CD4-positive, alpha-beta T cell treated with Interleukin-6 for 4 hours (primary cell): ENCODE results near the gene AIMP2.
"Not testable (repeated sequence)": the region's sequence is repeated elsewhere in the genome, so short reads cannot be mapped to it uniquely, and the experiment has no call there.

Experiments
- DNase-seq: peaks from one replicate; pipeline ENCODE4 v3.0.0-alpha.2; 2020; ENCODE audit warnings: mixed read lengths

The AIMP2 gene

DNA sequence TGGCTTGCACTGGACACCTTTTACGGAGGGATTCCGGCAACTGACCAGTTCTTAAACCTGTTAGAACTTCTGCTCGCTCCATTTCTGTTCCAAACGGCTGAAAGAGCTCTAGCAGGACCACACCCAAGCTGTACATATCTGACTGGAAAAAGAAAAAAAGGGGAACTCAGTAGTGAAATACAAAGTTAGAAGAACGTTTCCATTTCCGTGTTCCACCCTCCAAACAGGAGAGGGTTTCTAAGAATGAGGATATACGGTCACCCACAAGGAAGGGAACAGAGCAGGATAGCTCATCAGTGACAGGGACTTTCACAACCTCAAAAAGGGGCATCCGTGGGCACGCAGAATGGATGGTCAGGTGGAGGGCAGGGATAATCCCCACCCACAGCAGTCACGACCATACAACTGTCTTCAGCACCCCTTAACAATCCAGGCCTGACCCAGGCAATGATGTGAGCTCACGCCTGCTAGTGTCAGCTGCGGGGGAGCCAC is 17.8 kb downstream of the AIMP2 start:
- no peak for DNase-seq

DNA sequence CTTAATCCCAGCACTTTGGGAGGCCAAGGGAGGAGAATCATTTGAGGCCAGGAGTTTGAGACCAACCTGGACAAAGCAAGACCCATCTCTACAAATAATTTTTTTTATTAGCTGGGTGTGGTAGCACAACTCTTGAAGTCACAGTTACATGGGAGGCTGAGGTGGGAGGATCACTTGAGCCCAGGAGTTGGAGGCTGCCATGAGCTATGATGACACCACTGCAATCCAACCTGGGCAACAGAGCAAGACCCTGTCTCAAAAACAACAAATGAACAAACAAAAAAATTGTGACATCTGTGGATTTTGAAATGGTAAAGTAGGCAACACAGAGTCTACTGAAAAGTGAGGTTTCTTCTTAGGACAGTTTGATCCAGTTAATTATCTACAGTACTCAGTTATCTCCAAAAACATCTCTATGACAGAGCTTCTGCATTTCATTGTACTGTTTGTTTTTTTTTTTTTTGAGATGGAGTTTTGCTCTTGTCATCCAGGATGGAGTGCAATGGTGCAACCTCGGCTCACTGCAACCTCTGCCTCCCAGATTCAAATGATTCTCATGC is 18.8 kb downstream of the AIMP2 start:
- no peak for DNase-seq

DNA sequence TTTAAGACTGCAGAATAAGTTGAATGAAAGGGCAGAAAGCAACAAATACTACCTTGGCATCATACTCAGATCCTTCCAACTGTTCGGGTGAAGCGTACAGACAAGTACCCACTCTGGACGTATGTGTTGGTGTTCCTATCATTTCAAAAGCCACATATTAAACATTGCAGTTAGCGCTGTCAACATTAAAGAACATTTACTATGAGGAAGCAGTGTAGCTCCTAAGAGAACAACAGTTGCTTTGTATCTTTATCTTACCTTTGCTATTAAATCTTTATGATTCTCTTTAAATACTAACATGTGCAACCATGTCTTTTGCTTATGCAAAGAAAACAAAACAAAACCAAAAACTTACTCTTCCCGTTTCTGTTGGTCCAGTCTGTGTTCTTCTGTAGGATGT is 19.5 kb downstream of the AIMP2 start:
- no peak for DNase-seq

DNA sequence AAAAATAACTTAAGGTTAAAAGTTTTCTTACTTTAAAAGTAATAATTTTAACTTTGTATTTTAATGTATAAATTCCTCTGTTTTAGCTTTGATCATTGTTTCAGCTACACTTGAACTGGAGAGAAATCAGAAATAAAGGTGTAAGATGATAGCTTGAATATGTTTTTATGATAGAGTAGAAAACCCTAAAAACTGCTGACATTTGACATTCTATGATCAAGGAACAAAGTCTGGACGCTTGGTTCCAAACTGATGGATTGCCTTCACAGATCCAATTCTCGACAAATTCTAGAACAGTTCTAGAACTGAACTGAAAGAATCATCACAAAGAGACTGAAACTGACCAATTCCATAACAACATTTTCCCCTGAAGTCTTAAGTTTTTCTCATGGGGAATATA is 21.9 kb downstream of the AIMP2 start, which contains the start of gene ANKRD61:
ANKRD61 (plus strand) TSS at position 389 of the 400 bp plus-strand sequence; CDS start at position 389, 0 bp downstream.
- no peak for DNase-seq

DNA sequence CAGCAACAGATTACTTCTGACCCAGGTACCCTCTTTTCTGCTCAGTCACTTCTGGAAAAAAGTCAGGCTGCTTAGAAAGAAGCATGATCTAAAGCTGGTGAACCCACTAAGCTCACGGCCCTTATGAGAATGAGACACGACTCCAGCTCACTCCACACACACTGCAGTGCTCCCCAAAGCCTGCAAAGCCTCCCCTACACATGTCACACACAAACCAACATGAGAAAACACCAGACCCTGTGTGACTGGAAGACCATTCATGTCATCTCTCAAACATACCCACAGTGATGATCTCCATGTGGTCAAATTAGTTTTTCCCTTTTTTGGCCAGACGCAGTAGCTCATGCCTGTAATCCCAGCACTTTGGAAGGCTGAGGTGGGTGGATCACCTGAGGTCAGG is 22.5 kb downstream of the AIMP2 start:
- DNase-seq, result no peak

DNA sequence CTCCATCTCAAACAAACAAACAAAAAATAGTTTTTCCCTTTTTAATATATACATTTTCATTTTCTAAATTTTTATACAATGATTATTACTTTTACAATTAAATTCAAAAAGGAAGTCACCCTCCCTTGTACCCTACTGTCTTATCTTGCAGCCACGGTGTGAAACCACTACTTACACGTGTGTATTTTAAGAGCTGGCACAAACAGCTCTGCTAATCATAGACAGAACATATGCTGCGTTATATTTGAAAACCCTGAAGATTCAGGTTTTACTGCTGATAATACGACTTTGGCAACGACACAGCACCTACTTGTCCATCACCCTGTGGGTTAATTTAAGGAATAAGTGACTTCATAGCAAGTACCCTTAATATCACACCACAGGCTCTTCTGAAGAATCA is 23.1 kb downstream of the AIMP2 start:
- DNase-seq, result no peak

DNA sequence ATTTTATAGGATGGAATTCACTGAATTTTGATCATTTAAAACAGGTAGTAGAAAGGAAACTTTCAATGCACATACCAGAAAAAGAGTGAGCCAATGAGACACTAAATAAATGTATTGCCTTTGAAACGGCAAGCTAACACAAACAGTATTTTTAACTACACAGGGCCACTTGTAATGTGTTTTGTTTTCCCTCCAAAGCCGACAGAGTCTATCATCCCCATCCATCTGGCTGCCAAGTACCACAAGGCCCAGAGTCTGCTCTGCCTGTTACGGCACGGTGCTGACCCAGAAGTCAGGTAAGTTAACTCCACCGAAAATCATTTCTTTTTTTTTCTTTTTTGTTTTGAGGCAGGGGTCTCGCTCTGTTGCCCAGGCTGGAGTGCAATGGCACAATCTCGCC is 23.6 kb downstream of the AIMP2 start:
- DNase-seq, result no peak

DNA sequence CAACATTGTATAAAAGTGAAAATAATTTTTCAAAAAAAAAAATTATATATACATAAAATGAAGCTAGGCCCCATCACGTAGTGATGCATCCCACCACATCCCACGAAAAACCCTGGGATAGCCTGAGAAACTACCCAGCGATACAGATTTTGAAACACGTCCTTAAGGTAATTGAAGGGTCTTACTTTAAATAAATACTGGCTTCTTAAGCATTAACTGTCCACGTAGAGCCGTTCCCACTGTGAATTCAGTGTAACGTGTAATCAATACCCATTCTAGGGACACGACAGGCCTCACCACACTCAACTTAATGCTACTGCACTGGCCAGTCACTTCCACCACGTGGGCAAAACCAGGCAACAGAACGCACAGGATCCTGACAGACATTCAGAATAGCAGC is 26.1 kb downstream of the AIMP2 start:
- DNase-seq, result no peak

DNA sequence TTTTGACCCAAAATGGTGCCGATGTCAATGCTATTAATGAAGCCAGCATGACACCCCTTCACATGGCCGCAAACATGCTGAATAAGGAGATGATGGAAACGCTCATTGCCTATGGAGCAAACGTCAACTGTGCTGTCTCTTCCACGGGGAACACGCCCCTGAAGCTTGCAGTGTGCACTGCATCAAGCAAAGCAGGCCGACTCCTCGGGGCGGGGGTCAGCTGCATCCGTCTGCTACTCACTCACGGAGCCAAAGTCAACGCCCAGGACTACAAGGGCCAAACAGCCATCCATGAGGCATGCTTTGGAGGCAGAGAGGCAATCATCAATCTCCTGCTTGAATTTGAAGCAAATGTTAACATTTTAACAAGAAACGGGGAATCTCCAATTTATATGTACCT is 26.6 kb downstream of the AIMP2 start:
- DNase-seq, result no peak

DNA sequence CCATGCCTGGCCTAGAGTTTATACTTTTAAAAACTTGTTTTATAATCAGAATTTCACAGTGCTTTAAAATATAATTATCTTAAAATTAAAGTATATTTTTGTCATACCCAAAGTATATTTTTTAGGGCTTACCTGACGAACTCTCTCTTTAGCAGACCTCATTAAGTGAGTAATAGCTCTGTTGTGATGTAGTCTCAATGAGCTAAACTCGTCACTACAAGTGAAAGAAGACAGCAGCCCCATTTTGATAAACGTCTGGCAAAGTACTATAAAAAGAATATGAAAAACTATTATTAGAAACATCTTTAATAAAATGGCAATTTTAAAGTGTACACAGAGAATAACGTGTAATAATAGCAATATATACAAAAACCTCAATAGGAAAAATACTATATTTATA is 40.7 kb downstream of the AIMP2 start:
- DNase-seq, result no peak

DNA sequence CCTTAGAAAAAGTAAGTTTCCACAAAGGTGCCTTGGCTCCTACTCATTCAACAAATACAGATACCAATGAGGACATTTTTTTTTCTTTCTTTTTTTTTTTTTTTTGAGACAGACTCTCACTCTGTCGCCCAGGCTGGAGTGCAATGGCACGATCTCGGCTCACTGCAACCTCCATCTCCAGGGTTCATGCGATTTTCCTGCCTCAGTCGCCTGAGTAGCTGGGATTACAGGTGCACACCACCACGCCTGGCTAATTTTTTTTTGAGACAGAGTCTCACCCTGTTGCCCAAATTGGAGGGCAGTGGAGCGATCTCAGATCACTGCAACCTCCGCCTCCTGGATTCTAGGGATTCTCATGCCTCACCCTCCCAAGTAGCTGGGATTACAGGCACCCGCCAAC is 42.1 kb downstream of the AIMP2 start:
- not testable (repeated sequence) for DNase-seq

DNA sequence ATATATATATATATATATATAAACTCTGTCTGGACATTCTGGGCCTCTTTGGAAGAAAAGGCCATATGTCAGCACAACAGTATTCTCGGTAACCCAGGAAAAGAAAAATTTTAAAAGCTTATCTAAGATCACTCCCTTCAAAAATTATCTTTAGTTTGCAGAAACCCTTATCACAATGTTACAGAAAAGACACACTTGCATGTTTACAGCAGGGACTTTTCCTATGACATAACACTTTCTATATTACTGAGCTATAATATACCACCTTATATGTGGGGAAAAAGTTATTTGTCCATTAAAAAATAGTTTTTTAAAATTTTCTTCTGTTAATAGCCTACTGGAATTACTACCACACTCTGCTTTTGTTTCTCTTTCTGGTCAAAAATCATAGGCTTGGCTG is 47.5 kb downstream of the AIMP2 start:
- no peak for DNase-seq

DNA sequence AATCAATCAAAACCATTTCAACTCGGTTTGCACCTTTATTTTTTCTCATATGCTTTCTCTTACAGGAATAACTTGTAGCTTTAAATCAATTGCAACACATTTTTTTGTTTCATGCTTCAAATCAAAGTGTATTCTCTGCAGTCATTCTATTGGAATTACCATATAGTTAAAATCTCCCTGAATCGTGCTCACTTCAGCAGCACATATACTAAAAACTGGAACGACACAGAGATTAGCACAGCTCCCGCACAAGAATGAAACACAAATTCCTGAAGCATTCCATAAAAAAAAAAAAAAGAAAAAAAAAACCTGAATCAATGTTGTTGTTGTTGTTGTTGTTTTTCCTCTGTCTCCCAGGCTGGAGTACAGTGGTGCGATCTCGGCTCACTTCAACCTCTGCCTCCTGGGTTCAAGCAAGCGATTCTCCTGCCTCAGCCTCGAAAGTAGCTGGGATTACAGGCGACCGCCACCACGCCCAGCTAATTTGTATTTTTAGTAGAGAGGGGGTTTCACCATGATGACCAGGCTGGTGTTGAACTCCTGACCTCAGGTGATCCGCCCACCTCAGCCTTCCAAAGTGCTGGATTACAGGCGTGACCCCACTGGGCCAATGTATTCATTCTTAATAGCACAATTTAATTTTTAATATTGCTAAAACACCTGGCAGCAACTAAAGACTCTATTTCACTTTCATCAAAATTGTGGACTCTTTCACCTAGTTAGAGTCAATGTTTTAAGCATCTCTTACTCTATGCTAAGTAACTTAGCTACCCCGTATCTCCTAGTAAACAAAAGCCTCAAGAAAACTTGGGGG is 48.5 kb downstream of the AIMP2 start:
- no peak for DNase-seq

DNA sequence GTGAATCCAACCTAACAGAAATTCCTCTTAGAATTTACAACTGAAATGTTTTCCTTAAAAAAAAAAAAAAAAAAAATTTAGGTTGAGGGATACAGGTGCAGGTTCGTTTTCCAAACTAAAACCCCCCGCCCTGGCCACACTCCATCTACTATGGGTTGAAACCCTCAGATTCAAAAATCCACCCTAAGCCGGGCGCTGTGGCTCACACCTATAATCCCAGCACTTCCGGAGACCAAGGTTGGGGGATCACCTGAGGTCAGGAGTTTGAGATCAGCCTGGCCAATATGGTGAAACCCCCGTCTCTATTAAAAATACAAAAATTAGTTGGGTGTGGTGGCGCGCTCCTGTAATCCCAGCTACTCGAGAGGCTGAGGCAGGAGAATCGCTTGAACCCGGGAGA is 50.9 kb downstream of the AIMP2 start:
- not testable (repeated sequence) for DNase-seq

DNA sequence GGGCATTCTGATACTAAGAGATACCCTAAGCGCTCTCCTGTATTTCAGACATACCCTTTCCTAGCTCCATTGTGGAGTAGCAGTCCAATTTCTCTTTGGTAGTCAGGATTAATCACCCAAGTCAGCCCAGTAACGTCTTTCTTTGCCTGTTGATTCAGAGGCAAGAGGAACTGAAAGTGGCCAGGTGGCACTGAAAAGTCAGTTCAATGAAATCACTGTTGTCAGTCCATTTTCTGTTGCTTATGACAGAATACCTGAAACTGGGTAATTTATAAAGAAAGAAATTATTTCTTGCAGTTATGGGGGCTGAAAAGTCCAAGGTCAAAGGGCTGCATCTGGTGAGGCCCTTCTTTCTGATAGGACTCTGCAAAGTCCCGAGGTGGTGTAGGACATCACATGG is 62.3 kb downstream of the AIMP2 start:
- no peak for DNase-seq
